Mucosa of gallbladder (tissue), 1 donor: ENCODE measurements around the gene OR2B2. TPM values are rescaled to one million over a fixed set of nuclear protein-coding genes. Genes with fewer than 3 reads are reported as not detected.
A peak's percentile ranks its signal among the peaks of the same experiment; 100 is the strongest.
"Not testable (repeated sequence)": the region's sequence is repeated elsewhere in the genome, so short reads cannot be mapped to it uniquely, and the experiment has no call there.

Experiments used
- DNase-seq: peaks from one replicate; pipeline ENCODE4 v3.0.0-alpha.2; 2020; ENCODE audit warnings: low spot score
- total RNA-seq: library from RNA; stranded (reverse); gene quantifications from one replicate; pipeline ENCODE4 v1.2.1, GENCODE V29; 2021
- donor health status: DM: no; HTN: no; CAD: no.

The OR2B2 gene
- not detected for total RNA-seq

GRCh38 chr6:27911956-27912446 lies at the start of gene OR2B2:
Gene OR2B2, minus strand, starts transcription at chr6:27912396. Its CDS starts 77 bp downstream, at chr6:27912319.
- DNase-seq, result no peak

- no peak for DNase-seq
These were observed 45.3 kb upstream of the OR2B2 start for GRCh38 chr6:27957516-27957915.

GRCh38 chr6:27956941-27957340 lies 44.7 kb upstream of the OR2B2 start, which contains the start of gene OR2B6:
Gene OR2B6, plus strand, starts transcription at chr6:27957241. Its CDS starts 0 bp downstream, at chr6:27957241.
- no peak for DNase-seq

- DNase-seq, result no peak
These were observed 38.8 kb upstream of the OR2B2 start for GRCh38 chr6:27951040-27951439.

GRCh38 chr6:27948237-27948636 lies 36.0 kb upstream of the OR2B2 start:
- DNase-seq, result no peak

- DNase-seq, result not testable (repeated sequence)
These were observed 30.9 kb upstream of the OR2B2 start for GRCh38 chr6:27943072-27943471.

GRCh38 chr6:27940766-27941165 lies 28.6 kb upstream of the OR2B2 start:
- DNase-seq, result no peak

- DNase-seq, result no peak
These were observed 19.0 kb upstream of the OR2B2 start for GRCh38 chr6:27931209-27931608.

GRCh38 chr6:27929930-27930329 lies 17.7 kb upstream of the OR2B2 start:
- not testable (repeated sequence) for DNase-seq

GRCh38 chr6:27928041-27928440 lies 15.8 kb upstream of the OR2B2 start:
- not testable (repeated sequence) for DNase-seq

GRCh38 chr6:27924179-27924578 lies 12.0 kb upstream of the OR2B2 start:
- no peak for DNase-seq

- DNase-seq, result no peak
These were observed 10.8 kb upstream of the OR2B2 start for GRCh38 chr6:27922949-27923348.

GRCh38 chr6:27908017-27908416 lies 4.2 kb downstream of the OR2B2 start:
- DNase-seq, result no peak

GRCh38 chr6:27902335-27903314 lies 9.6 kb downstream of the OR2B2 start:
- DNase-seq, result peak; percentile 94

GRCh38 chr6:27901801-27902200 lies 10.4 kb downstream of the OR2B2 start:
- no peak for DNase-seq

- DNase-seq, result not testable (repeated sequence)
These were observed 12.0 kb downstream of the OR2B2 start for GRCh38 chr6:27900197-27900596.

GRCh38 chr6:27899543-27899942 lies 12.7 kb downstream of the OR2B2 start:
- DNase-seq, result no peak

GRCh38 chr6:27897580-27898206 lies 14.5 kb downstream of the OR2B2 start:
- DNase-seq, result no peak

- no peak for DNase-seq
These were observed 15.8 kb downstream of the OR2B2 start for GRCh38 chr6:27896398-27896796.

- peak; percentile 63 for DNase-seq
These were observed 17.1 kb downstream of the OR2B2 start for GRCh38 chr6:27894839-27895762.
